SK-N-SH (cell line): ENCODE results near the gene SVIL.

Source experiments
- CTCF ChIP-seq: fragments of 200-600 bp; sonication (generic); IDR thresholded peaks from 2 replicates; pipeline ENCODE4 v1.6.1; 2017; ENCODE audit warnings: antibody characterized with exemption, mild to moderate bottlenecking, moderate library complexity
- FOXM1 ChIP-seq: IDR thresholded peaks from 2 replicates; pipeline ENCODE4 v1.4.0; 2012; ENCODE audit warnings: low read depth, mild to moderate bottlenecking
- IRF3 ChIP-seq: fragments of 150-350 bp; IDR thresholded peaks from 2 replicates; pipeline ENCODE4 v1.6.1; 2016; ENCODE audit warnings: mild to moderate bottlenecking, low read depth, low read length
- MAX ChIP-seq: IDR thresholded peaks from 2 replicates; pipeline ENCODE4 v1.4.0; 2012; ENCODE audit warnings: low read depth
- MEF2A ChIP-seq: IDR thresholded peaks from 2 replicates; pipeline ENCODE4 v1.4.0; 2012; ENCODE audit warnings: low read depth, borderline replicate concordance
- POLR2AphosphoS5 ChIP-seq: IDR thresholded peaks from 2 replicates; pipeline ENCODE4 v1.6.1; 2012; ENCODE audit warnings: low read depth, low read length
- REST ChIP-seq: IDR thresholded peaks from 2 replicates; pipeline ENCODE4 v1.6.1; 2012; ENCODE audit warnings: mild to moderate bottlenecking, low read depth, low read length, moderate library complexity
- RXRA ChIP-seq: IDR thresholded peaks from 2 replicates; pipeline ENCODE4 v1.4.0; 2012; ENCODE audit warnings: low read depth, mild to moderate bottlenecking, borderline replicate concordance
- SIN3A ChIP-seq: IDR thresholded peaks from 2 replicates; pipeline ENCODE4 v1.6.1; 2012; ENCODE audit warnings: low read depth, mild to moderate bottlenecking, low read length, moderate library complexity, borderline replicate concordance
- SMC3 ChIP-seq: IDR thresholded peaks from 2 replicates; pipeline ENCODE4 v1.6.1; 2012; ENCODE audit warnings: low read depth, low read length, improper control_type of control experiment
- TAF1 ChIP-seq: IDR thresholded peaks from 2 replicates; pipeline ENCODE4 v1.6.1; 2012; ENCODE audit warnings: low read depth, mild to moderate bottlenecking, low read length, moderate library complexity, borderline replicate concordance

GRCh38 chr10:29461042-29461441, 173.7 kb downstream of the SVIL start:
- TF ChIP-seq TAF1 (no peak), POLR2AphosphoS5 (no peak), CTCF (no peak), MAX (no peak), SIN3A (no peak), REST (no peak), FOXM1 (no peak), IRF3 (no peak), SMC3 (no peak), RXRA (no peak), MEF2A (no peak)
